ENCODE data around the gene CCDC92.

DNA sequence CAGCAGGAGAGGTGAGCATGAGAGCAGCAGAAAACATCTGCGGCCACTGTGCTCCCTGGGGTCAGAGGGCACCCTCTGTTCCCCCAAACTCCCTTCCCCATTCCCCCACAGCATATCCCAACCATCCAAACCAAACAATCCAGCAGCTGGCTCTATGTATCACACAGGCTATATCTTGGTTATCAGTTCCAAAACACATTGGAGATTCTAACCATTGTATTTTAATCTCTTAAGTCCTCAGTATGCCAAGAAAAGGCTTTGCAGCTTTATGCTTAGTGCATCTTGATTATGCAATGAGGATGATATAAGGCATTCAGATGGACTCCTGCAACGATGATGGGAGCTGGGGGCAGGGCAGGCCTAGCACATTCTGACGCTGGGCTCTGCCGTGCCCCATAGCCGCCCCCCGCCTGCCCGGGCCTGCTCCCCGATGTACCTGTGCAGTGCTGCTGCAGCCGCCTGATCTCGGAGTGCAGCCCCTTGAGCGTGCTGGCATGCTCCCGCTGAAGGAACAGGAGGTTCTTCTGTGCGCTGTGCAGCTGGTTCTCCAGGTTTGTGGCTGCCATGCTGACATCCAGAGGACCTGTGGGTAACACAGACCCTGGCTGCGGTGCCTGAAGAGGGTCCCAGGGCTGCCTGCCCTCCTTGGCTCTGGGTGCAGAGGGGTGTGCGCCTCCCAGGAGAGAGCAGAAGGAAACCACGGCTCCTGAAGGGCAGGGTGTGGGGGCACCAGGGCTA, 29.6 kb downstream of the CCDC92 start:
- TF ChIP-seq POLR2AphosphoS5 (IDR thresholded peaks at IDR 0.05) (no peak), SMC3 (conservative IDR thresholded peaks at IDR 0.05; ENCODE audit: poor library complexity) (no peak), EP300 (conservative IDR thresholded peaks at IDR 0.05; ENCODE audit: poor library complexity, severe bottlenecking) (no peak), TAF1 (IDR thresholded peaks at IDR 0.05; ENCODE audit: low read depth) (no peak), EZH2 (IDR thresholded peaks at IDR 0.05; ENCODE audit: borderline replicate concordance, insufficient read depth, low read length, poor library complexity, severe bottlenecking) (no peak), RAD21 (conservative IDR thresholded peaks at IDR 0.05) (no peak)
- TF ChIP-seq, protein P1, sequence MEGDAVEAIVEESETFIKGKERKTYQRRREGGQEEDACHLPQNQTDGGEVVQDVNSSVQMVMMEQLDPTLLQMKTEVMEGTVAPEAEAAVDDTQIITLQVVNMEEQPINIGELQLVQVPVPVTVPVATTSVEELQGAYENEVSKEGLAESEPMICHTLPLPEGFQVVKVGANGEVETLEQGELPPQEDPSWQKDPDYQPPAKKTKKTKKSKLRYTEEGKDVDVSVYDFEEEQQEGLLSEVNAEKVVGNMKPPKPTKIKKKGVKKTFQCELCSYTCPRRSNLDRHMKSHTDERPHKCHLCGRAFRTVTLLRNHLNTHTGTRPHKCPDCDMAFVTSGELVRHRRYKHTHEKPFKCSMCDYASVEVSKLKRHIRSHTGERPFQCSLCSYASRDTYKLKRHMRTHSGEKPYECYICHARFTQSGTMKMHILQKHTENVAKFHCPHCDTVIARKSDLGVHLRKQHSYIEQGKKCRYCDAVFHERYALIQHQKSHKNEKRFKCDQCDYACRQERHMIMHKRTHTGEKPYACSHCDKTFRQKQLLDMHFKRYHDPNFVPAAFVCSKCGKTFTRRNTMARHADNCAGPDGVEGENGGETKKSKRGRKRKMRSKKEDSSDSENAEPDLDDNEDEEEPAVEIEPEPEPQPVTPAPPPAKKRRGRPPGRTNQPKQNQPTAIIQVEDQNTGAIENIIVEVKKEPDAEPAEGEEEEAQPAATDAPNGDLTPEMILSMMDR (IDR thresholded peaks at IDR 0.05; ENCODE audit: poor library complexity, severe bottlenecking): no peak
- TF ChIP-seq, protein P2, sequence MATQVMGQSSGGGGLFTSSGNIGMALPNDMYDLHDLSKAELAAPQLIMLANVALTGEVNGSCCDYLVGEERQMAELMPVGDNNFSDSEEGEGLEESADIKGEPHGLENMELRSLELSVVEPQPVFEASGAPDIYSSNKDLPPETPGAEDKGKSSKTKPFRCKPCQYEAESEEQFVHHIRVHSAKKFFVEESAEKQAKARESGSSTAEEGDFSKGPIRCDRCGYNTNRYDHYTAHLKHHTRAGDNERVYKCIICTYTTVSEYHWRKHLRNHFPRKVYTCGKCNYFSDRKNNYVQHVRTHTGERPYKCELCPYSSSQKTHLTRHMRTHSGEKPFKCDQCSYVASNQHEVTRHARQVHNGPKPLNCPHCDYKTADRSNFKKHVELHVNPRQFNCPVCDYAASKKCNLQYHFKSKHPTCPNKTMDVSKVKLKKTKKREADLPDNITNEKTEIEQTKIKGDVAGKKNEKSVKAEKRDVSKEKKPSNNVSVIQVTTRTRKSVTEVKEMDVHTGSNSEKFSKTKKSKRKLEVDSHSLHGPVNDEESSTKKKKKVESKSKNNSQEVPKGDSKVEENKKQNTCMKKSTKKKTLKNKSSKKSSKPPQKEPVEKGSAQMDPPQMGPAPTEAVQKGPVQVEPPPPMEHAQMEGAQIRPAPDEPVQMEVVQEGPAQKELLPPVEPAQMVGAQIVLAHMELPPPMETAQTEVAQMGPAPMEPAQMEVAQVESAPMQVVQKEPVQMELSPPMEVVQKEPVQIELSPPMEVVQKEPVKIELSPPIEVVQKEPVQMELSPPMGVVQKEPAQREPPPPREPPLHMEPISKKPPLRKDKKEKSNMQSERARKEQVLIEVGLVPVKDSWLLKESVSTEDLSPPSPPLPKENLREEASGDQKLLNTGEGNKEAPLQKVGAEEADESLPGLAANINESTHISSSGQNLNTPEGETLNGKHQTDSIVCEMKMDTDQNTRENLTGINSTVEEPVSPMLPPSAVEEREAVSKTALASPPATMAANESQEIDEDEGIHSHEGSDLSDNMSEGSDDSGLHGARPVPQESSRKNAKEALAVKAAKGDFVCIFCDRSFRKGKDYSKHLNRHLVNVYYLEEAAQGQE (IDR thresholded peaks at IDR 0.05; ENCODE audit: borderline replicate concordance): no peak
